WERI-Rb-1 (cell line): ENCODE data around the gene UNC5A.

Source experiments
- DNase-seq: peaks from one replicate; pipeline ENCODE4 v3.0.0-alpha.2; 2020
- H3K27ac ChIP-seq: fragments of 250-450 bp; sonication (Bioruptor Pico); 2 replicates; pipeline ENCODE4 v1.5.1; 2020; ENCODE audit warnings: mild to moderate bottlenecking, moderate library complexity
- H3K27me3 ChIP-seq: fragments of 250-450 bp; sonication (Bioruptor Pico); 2 replicates; pipeline ENCODE4 v1.5.1; 2021; ENCODE audit warnings: mild to moderate bottlenecking, low read depth, moderate library complexity; ENCODE audit not compliant: insufficient read depth, severe bottlenecking
- H3K36me3 ChIP-seq: fragments of 250-450 bp; sonication (Bioruptor Pico); 2 replicates; pipeline ENCODE4 v1.5.1; 2020; ENCODE audit warnings: mild to moderate bottlenecking, moderate library complexity
- H3K4me3 ChIP-seq: 2 replicates; pipeline ENCODE4 v1.5.1; 2011; ENCODE audit warnings: low read depth, mild to moderate bottlenecking, control low read depth, low read length
- H3K9me3 ChIP-seq: fragments of 250-450 bp; sonication (Bioruptor Pico); 2 replicates; pipeline ENCODE4 v1.5.1; 2021; ENCODE audit warnings: mild to moderate bottlenecking, moderate library complexity; ENCODE audit not compliant: severe bottlenecking
- TF ChIP-seq, protein P1 (sequence below): IDR thresholded peaks from 2 replicates; pipeline ENCODE4 v1.5.1; 2011; ENCODE audit warnings: low read depth, mild to moderate bottlenecking, control low read depth, inconsistent platforms, low read length

The UNC5A gene

DNA sequence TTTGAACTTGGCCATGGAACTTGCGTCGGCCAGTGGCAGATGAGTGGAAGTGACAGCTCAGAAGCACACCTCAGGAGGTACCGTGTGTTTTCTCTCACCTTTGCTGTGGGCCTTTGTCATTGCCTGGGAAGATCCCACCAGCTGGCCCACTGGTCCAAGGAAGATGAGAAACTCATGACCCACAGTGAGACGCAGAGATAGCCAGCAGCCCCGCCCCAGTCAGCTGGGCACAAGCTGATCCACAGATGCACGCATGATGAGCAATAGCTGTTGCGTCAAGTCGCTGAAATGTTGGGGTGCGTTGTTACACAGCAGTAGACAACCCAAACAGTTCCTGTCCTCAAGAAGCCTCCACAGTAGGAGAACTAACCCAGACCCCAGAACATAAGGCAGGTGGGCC, 30.8 kb upstream of the UNC5A start:
- TF ChIP-seq, protein P1, sequence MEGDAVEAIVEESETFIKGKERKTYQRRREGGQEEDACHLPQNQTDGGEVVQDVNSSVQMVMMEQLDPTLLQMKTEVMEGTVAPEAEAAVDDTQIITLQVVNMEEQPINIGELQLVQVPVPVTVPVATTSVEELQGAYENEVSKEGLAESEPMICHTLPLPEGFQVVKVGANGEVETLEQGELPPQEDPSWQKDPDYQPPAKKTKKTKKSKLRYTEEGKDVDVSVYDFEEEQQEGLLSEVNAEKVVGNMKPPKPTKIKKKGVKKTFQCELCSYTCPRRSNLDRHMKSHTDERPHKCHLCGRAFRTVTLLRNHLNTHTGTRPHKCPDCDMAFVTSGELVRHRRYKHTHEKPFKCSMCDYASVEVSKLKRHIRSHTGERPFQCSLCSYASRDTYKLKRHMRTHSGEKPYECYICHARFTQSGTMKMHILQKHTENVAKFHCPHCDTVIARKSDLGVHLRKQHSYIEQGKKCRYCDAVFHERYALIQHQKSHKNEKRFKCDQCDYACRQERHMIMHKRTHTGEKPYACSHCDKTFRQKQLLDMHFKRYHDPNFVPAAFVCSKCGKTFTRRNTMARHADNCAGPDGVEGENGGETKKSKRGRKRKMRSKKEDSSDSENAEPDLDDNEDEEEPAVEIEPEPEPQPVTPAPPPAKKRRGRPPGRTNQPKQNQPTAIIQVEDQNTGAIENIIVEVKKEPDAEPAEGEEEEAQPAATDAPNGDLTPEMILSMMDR, result no peak
- H3K36me3 ChIP-seq, result no peaks in the 10 kb centered on the region
- H3K27ac ChIP-seq, result no peak overlapping the region
- no peak overlapping the region for H3K4me3 ChIP-seq
- H3K9me3 ChIP-seq, result no peaks in the 10 kb centered on the region
- H3K27me3 ChIP-seq, result no peaks in the 10 kb centered on the region
- DNase-seq, result no peak

GRCh38 chr5:176780176-176781053, 29.9 kb upstream of the UNC5A start:
- TF ChIP-seq, protein P1, result no peak
- H3K27me3 ChIP-seq, result no peaks in the 10 kb centered on the region
- no peak for DNase-seq
- no peak overlapping the region for H3K27ac ChIP-seq
- no peak overlapping the region for H3K4me3 ChIP-seq
- no peaks in the 10 kb centered on the region for H3K36me3 ChIP-seq
- H3K9me3 ChIP-seq, result no peaks in the 10 kb centered on the region

GRCh38 chr5:176781054-176781375, 29.3 kb upstream of the UNC5A start:
- Histone ChIP-seq H3K4me3 (no peak overlapping the region), H3K27me3 (no peaks in the 10 kb centered on the region), H3K27ac (no peak overlapping the region), H3K36me3 (no peaks in the 10 kb centered on the region), H3K9me3 (no peaks in the 10 kb centered on the region)
- no peak for DNase-seq
- TF ChIP-seq, protein P1, result no peak

- TF ChIP-seq, protein P1, result no peak
- Histone ChIP-seq H3K9me3 (no peaks in the 10 kb centered on the region), H3K4me3 (no peak overlapping the region), H3K27ac (no peak overlapping the region), H3K27me3 (no peaks in the 10 kb centered on the region), H3K36me3 (no peaks in the 10 kb centered on the region)
- no peak for DNase-seq
Observed at GRCh38 chr5:176781638-176782570, 28.5 kb upstream of the UNC5A start.

- Histone ChIP-seq H3K36me3 (no peaks in the 10 kb centered on the region), H3K27me3 (no peaks in the 10 kb centered on the region), H3K27ac (peak overlapping the region; percentile 89), H3K9me3 (no peaks in the 10 kb centered on the region), H3K4me3 (0 out of 2 replicates have a peak overlapping the region, but pooled peaks have one; percentile 2)
- DNase-seq, result peak; percentile 87
- TF ChIP-seq, protein P1, result no peak
Observed at GRCh38 chr5:176784218-176785165, 25.9 kb upstream of the UNC5A start.
